Stimulated activated CD4-positive, alpha-beta T cell treated with anti-CD3 and anti-CD28 coated beads, Interleukin-4, amount 100 ng/mL, for 1 hour (primary cell): ENCODE results near the gene MYO5B.

ENCODE experiments used
- DNase-seq: peaks from one replicate; pipeline ENCODE4 v3.0.0-alpha.2; 2020

MYO5B gene

DNA sequence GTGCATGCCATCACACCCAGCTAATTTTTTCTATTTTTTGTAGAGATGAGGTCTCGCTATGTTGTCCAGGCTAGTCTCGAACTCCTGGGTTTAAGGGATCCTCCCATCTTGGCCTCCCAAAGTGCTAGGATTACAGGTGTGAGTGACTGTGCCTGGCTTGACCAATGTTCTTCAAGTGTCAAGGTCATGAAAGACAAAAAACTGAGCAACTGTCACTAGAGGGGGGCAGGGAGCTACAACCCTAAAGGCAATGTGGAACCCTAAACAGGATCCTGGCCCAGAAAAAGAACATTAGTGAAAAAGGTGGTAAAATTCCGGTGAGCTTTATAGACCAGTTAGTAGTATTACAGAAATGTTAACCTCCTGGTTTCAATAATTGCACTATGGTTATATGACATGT is 7.3 kb downstream of the MYO5B start:
- DNase-seq: no peak

DNA sequence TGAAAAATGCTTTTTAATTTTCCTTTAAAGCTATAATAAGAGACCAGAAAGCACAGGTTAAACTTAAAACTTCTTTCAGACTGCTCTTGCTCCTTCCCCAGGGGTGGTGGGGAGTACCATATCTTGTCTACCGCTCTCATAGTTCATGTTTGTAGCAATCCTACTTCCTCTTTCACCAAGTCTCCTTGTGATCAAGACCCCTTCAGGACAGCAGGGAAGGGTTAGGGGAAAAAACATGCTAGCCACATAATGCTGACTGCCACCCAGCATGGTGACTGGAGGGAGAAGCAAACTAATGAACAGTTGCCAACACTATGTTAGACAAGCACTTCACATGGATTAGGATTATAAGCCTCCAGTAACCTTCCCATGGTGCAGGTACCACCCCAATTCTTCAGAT is 8.6 kb downstream of the MYO5B start:
- no peak for DNase-seq

DNA sequence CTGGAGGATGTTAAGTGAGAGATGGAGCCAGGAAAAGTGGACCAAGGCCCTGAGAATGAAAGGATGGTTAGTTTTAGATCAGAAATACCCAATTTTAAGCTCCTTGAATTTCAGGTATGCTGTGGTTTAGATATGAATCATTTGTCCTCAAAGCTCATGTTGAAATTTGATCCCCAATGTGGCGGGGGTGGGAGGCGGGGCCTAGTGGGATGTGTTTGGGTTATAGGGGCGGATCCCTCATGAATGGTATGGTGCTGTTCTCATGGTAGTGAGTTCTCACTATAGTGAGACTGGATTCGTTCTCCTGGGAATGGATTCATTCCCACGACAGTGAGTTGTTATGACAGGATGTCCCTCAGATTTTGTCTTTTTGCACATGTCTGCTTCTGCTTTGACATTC is 11.4 kb downstream of the MYO5B start:
- no peak for DNase-seq

DNA sequence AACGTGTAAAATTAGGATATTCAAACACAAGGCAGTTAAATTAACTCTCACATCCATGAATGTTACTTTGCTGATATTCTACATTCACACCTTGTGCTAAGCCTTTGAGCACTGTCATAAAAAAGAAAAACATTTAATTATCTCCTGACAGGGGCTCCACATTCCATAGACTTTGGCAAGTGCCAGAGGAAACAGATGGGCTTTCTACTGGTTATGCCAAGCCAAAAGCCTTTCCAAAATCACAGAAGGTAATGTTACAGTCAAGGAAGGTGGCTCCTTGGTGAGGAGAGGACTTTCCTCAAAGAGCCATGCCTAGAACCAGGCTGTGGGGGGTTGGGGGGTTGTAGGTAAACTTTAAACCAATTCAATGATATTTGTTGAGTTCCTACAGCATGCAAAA is 12.4 kb downstream of the MYO5B start:
- no peak for DNase-seq

DNA sequence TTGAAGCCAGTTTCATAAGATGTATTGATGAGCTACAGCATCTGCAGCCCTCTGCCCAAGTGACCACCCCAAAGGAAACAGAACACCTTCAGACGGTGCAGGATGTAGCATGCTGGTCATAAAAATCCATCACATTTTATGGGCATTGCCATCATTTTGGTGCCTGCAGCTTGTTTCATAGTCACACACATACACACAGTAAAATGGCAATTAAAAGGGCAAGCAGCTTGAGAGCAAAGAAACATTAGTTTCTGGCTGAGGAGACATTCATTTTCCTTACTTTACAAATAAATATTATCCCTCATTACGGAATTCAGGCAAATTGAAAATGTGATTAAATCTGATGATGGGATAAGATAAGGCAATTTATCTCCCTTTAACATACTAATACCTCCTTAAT is 13.4 kb downstream of the MYO5B start:
- DNase-seq: no peak

DNA sequence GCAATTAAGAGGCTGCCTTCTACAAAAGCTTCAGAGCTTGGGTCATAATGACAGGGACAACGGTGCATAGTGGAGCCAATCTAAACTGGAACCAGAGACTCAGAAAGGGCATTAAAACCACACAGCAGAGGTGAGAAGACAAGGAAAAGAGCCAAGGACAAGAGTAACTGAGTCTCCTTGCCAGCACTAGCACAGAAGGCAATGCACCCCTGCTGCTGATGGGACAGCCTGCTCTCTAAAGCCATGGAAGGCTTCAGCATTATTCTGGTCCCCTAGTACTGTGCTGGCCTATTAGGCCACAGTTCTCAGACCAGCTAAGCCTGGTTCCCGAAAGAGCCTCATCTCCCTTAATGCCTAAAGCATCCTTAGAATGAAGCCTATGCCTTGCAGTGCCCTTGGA is 15.5 kb downstream of the MYO5B start:
- DNase-seq: no peak

DNA sequence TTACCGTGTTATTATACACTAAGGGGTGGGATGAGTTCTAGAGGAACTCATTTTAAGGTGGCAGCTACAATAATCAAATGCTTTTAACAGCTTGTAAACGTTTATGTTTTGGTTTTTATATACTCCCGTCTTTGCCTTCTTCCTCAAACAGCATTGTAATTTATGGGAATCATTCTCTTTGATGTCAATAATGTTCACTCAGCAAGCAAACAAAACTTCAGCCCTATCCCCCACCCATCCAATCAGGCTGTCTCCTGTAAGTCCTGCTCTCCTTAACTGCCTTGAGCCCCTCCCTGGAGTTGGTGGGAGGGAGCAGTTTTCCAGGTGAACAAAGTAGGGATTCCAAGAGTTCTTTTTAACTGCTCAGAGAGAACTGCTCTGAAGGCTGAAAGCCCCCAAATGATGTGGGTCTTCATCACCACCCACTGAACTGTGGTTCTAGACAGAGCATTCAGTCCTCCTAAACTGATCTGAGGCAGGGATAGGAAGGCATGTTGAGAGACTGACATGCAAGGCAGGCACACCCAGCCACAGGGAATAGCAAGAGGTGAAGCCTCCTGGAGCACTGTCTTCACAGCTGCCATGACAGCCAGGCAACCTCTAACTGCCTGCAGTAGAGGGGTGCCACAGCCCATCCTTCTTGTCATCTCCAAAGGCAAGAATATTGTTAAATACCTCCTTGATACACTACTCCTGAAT is 17.5 kb downstream of the MYO5B start:
- no peak for DNase-seq

DNA sequence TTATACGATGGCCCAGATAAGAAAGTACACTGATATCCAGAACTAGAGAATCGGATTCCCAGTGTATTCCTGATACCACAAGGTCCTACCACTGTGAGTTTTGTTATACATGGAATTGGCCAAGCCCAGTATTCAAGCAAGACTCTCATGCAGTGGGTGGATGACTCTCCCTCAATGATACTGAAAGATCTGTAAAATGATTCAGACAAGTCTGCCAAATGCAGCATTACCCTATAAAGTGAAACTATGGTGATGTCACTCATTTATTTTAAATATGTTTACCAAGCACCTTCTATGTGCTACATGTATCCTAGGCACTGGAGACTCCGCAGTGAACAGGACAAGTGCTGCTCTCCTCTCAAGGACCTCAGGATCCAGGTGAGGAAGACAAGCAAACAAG is 22.6 kb downstream of the MYO5B start:
- DNase-seq: no peak

DNA sequence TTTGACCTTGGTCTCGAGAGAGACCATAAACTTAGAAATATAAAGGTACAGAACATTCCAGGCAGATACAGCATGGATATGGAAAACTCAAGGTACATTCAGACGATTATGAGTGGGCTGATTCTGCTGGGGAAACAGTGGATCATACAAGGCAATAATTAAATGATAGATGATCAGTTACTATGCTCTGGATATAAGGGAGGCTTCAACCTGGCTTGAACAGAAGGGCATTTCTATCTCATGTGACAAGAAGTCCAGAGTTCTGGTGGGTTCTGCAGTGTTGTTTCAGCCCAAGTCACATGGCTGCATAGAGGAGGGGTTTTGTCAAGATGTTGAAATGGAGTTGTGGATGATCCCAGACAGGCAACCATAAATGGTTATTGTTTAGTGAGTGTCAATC is 23.5 kb downstream of the MYO5B start:
- no peak for DNase-seq

DNA sequence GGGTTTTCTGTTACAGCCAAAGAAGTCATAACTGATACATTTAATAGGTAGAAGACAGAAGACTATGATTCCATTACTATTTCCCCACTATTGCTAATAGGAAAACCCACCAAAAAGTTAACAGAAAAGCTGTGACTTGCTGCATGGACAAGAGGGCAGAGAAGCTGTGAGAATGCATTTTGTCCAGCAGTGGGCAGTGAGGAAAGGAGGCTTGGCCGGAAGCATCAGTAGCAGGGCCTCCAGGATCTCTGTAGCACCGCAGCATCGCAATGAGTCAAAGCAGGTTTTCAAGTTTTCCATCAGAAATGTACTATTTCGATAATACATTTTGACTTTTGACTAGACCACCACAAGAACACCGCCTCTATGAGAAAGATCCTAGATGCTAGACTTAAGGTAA is 24.9 kb downstream of the MYO5B start:
- no peak for DNase-seq

DNA sequence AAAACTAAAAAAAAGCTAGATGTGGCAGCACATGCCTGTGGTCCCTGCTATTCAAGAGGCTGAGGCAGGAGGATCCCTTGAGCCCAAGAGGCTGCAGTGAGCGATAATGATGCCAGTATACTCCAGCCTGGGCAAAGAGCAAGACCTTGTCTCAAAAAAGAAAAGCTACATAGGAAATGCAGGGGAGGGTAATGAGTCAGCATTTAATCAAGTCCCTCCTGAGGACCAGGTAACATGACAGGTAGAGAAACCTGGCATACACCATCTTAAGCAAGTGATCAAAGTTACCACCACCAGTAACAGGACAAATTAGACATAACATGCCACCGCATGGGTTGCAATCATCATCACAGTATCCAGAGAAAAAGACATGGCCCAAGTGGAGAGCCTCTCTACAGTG is 25.8 kb downstream of the MYO5B start:
- DNase-seq: no peak

DNA sequence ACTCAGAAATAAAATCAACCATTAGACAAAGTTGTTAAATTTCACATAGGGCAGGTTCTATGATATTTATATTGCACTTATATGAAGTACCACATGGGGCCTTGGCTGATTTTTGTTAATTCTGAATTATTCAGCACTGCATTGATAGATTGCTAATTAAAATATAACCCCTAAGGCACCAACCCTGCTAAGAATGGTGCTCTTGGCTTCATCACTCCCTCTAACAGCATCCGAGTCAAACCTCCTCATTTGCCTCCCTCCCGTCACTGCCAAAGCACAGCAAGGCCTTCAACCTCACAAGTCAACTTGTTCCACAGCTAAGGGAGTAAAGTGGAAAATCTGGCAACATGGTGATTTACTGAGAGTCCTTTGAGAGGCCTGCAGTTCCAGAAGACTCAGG is 27.0 kb downstream of the MYO5B start:
- no peak for DNase-seq

DNA sequence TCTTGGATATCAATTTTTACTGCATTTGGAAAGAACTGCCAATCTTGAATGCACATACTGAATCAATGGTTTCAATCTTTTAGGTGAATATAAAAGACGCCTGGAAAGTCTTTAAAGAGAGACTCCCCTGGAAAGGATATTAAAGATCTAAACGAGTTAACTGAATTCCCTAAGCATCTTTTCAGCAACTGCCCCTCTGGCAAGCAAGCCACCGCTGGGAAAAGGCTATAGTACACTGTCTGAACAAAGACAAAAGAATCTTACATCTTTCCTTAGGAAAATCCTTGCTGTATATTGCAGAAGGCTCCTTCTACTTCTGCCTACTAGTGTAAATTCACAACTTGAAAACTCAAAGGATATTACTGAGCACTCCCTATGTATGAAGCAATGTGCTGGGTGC is 28.0 kb downstream of the MYO5B start:
- DNase-seq: no peak

DNA sequence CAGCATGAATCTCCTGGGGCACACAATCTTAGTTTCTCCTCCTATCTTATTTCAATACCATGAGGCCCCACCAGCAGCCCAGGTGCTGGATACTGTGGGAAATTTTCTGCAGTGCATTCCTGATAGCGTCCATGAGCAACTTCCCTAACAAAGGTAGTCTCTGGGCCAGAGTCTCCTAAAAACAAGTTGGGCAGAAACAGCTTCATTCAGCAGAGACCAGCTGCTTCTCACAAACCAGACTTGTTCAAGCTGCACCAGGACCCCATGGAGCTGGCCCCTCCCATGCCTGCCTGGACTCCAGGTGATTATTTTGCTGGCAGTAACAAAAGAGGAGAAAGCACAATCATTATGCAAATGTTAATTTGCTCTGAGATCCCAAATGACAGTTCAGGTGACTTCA is 31.4 kb downstream of the MYO5B start:
- DNase-seq: no peak

DNA sequence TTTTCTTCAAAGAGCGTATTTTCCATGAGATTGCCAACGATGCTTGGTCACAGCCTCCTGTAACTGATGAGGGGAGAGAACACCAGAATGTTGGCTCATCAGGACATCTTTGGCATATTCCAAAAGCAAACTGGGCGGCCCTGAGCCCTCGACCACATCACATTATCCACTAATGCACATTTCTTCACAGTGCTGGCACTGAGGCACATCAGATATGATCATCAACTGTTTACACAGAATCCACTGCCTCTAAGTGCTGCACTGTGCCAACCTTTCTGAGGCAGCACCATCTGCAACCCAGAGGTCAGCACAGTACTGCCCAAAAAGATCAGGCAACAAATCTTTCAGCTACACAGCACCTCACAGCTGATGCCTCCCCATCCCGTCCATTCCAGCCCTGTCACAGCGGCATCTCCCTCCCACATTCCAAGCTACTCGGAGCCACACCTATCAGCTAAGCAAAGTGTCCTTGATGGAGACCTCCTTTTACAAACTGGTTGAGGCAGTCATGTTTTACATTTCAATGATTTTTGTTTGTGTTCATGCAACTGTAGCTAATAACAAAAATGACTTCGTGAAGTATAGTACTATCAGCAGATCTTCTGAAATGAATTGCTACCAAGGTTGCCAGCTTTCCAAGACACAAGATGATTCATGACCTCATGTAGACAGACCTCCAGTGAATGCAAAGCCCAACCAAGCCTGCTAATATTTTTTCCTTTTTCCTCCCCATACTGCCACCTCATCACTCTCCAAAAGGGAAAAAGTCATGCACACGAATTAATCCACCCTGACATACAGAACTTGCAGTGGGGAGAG is 32.3 kb downstream of the MYO5B start:
- DNase-seq: no peak

DNA sequence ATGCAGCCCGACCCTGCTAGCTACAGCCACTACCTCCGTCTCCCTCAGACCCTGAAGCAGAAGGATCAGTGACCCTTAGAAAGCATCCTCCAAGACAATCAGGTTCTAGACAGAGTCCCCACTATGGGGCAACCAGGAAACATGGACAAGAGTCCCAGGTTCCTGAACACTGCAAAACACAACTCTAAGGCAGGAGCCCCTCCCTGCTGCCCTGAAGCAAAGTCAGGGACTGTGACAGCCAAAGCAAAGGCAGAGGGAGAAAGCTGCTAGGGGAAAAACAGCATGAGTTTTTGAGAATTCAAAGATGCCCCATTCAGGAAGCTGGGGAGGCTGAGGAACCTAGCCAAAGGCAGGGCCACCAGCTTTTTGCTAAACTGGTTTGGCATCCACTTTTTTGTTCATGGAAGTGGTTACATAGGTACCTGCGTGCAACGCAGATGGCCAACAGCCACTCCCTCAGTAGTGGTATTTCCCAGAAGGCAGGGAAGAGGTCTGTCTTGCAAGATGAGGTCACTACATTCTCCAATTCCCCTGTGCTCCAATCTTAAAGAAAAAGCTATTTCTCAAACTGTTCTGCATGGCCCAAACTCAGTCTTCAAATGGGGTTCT is 33.2 kb downstream of the MYO5B start:
- no peak for DNase-seq

DNA sequence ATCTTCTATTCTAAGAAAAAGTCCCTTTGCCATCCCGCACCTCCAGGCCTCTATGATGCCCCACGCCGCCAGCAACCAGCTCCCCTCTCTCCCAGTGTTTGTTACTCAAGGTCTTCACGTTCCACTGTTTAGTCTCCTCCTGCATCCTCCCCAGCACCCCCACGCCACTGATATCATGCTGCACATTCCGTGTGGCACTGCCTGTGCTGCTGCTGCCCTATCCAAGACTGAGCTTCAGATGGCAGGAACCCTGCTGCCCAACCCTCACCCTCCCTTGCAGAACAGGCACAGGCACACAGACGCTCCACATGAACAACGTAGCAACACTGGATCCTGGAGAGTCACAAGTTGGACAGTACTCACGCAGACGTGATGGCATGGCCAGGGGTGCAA is 35.3 kb downstream of the MYO5B start:
- no peak for DNase-seq

DNA sequence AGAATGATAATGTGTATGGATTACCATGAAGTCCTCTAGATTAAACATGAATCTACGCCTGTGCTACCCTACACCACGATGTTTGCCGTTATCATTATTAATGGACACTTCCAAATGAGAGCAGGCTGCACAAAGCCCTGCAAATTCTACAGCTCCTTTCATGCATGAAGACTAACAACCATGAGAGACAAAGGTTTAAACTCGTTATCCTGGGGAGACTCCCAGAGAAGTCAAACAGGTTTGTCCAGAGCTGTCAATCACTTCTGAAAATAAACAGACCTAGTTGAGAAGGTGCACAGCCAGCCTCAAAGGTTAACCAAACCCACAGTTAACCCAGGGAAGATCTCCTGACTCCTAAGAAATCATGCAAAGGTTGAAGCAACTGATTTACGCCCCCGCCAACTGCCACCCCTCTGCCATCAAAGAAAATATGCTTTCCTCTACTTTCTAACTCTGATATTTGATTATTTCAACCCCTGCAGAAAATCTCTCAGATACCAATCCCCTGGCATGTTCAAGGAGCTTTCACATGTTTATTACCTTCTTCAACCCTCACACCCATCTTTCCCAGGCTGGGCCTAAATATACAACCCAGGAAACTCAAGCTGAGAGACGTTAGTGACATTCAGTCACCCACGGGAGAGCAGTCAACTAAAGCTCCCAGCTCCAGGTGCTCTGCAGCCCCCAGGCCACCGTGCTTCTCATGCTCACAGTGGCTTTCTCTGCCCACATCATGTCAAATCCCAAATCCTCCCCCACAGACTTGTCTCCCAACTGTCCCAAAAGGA is 35.9 kb downstream of the MYO5B start:
- DNase-seq: no peak

DNA sequence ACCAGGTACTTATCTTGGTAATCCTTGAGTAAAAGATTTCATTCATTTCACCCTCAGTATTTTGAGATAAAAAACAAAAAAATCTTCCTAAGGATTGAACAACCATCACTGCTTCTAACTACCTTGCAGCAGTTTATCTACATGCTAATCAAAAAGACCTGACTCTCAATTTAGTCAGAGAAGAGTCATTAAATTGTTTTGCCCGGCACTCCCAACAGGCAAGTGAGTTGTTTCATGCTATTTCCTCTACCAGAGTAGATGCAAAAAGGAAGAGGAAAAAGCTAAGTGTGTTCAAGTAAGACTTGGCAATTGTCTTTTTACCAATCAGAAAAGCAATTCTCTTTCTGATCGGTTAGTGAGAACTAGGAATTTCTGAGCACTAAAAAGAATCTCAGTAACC is 39.5 kb downstream of the MYO5B start:
- DNase-seq: no peak

DNA sequence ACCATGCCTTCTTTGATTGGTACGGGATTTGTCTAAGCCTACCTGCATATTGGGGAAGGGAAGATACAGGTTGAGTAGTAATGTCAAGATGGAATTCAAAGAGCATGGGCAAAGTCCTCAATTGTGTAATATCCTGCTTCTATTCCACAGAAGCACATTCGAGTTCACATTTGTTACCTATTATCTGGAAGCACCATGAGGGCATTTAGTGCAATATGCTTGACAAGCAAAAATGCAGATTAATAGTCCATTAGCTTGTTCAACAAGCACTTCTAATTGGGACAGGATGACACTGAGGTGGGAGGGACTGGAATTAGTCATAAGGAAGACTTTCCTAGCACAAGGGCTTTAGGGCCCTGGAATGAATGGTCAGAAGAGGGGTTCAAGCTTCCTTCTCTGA is 40.5 kb downstream of the MYO5B start:
- no peak for DNase-seq

DNA sequence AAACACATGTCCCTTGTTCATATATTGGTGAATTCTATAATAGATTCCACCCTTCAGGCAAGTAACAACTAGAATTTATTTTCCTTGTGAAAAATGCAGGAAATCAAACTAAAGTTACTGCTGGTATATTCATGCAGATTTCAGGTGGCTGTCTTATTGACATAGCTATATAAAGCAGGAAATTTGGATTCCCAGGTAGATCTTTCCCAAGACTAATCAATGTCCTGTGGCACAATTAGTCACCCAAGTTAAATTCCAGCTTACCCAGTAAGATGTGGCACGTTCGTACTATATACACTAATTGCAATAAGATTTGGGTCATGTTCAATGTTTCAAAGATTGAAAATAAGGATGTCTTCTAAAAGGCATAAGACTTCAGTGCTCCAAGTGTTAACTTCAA is 42.0 kb downstream of the MYO5B start:
- DNase-seq: no peak

DNA sequence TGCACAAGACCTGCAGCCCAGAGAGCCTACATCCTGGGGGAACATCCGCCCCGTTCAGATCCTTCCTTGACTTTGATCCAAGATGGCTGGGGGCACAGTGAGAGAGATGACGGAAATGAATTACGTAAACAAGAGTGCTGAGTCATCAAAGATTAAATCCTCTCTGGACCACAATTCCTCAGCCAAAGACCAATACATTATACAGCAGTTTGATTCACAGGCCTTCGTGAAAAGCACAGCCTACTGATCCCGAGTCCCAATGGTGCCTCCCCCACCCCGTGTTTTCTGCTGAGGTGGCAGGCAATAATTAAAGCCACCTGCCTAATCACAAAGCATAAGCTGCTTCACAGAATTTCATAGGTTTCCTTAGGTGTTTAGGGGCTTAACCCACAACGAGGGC is 43.0 kb downstream of the MYO5B start:
- DNase-seq: no peak

DNA sequence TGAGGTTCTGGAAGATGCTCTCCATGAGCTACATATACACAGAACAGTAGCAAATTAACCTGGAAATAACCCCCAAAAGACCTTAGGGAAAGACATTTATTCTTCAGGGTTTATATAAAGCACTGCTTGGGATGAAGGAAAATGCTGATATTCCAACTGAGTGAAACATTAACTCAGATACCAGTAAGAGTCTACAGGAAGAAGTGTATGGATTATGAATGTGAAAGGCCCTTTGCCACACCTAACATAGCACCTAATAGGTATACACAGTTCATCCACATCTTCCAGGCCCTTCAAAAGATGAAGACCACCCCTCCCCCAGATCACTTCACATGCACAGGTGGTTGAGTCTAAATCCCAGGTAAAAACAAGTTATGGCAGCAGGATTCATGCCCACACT is 50.4 kb downstream of the MYO5B start:
- DNase-seq: no peak

DNA sequence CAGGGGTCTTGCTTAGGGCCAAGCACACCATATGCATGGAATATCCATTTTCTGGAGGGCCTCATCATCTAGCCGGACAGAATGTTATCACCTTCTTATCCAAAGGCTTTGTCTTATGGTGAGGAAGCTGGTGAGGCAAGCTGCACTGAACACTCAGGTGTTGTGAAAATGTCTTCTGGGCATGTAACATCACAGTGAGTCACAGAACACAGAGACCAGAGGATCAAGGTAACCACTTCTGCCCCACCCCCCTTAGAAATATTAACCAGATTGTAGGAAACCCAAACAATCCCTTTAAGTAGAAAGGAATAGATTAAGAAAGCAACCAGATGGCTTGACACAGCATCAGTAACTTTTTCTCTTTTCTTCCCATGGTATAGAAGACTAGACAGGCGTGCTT is 51.1 kb downstream of the MYO5B start:
- DNase-seq: no peak
